Left ventricle myocardium inferior (tissue), 1 donor: ENCODE results near the gene OPCML. TPM values are rescaled to one million over a fixed set of nuclear protein-coding genes. Genes with fewer than 3 reads are reported as not detected.

ENCODE experiments used
- DNase-seq: peaks from one replicate; pipeline ENCODE4 v3.0.0-alpha.2; 2020
- H3K27ac ChIP-seq: fragments of 200-600 bp; replicated peaks from 2 replicates; pipeline ENCODE4 v1.8.0; 2021
- H3K27me3 ChIP-seq: fragments of 200-600 bp; 2 replicates; pipeline ENCODE4 v1.8.0; 2021; ENCODE audit warnings: low read depth
- H3K36me3 ChIP-seq: fragments of 200-600 bp; 2 replicates; pipeline ENCODE4 v1.8.0; 2021
- H3K4me1 ChIP-seq: fragments of 200-600 bp; 2 replicates; pipeline ENCODE4 v1.8.0; 2021
- H3K4me3 ChIP-seq: fragments of 200-600 bp; 2 replicates; pipeline ENCODE4 v1.8.0; 2021; ENCODE audit warnings: mild to moderate bottlenecking, moderate library complexity
- H3K9me3 ChIP-seq: fragments of 200-600 bp; replicated peaks from 2 replicates; pipeline ENCODE4 v1.8.0; 2021
- intact Hi-C: fragments of 100-400 bp; cut with micrococcal nuclease; formaldehyde crosslinking; loops from one replicate; pipeline ENCODE4 v1.11.0; 2022
- total RNA-seq: library from RNA; stranded (reverse); fragmentation: NEBNext Ultra II Directional; extraction: Animal tissue kit (Norgen Biotek cat#: 25700); gene quantifications from one replicate; pipeline ENCODE4 v1.2.1, GENCODE V29; 2021
- TF ChIP-seq, protein P1 (sequence below): fragments of 200-600 bp; IDR thresholded peaks from 2 replicates; pipeline ENCODE4 v1.8.0; 2021; ENCODE audit warnings: antibody characterized with exemption, mild to moderate bottlenecking, borderline replicate concordance
- donor health status: DM: no; HTN: yes; CAD: no; lungs with severe emphysema.

OPCML gene
- total RNA-seq, 1 donor from 2014 or later, result 0.63 TPM

DNA sequence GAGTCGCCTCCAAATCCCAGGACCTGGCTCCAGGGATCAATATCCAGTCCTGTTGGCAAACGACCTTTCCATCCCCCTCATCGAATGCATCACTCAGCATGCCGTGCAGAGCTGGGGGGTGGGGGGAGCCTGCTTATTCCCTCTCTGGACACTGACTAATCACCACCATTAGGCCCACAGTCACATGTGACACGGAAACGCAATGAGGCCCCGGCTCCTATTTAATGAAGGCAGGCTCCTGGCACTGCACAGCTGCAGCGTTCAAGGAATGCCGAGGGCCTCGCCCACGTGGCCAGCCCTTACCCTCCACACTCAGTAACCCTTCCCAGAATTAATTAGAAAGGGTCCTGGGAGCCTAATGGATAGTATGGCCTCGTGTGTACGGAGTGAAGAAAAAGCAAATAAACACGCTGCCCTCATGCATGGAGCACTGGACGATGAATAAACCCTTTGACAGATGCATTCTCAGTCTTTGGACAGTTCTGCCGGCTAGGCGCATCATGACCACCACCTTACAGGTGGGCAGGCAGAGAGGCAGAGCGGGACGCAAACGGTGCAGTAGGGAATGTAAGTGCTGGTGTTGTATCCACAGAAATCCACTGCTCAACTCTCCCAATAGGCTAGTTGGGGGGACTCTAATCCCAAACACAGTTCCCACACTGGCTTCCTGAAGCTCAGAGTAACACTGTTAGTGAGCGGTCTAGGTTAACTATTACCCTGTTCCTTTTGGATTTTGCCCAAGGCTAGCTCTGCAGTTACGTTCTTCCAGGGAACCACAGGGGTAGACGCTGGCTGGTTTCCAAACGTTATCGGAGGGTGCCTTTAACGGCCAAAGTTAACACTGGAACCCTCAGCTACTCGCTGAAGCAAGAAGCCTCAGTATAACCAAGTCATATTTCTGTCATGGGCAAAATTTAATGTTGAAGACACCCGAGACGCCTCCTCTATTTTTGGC lies 490.1 kb downstream of the OPCML start:
- Histone ChIP-seq H3K4me1 (no peaks in the 10 kb centered on the region), H3K9me3 (no peaks in the 10 kb centered on the region)

DNA sequence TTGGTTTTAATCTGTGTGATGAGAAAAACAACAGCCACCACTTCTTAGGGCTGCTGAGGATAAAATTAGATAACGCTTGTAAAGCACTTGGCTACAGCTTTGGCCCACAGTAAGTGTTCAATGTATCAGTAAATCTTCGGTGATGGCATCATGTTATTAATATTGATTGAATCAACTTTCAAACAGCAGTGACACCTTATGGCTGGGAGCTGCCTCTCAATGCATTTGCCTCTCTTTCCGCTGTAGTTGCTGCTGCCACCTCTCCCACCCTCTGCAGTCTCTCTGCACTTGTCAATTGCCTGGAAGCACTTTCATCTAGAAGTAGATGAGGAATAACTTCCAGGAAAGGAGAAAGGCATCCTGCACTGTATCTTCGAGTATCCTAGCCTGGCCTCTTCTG lies 491.1 kb downstream of the OPCML start:
- H3K27me3 ChIP-seq, result peaks cover 94% of the 10 kb centered on the region
- H3K9me3 ChIP-seq, result no peaks in the 10 kb centered on the region
- DNase-seq, result no peak
- intact Hi-C loops, result no loop called here
- TF ChIP-seq, protein P1, sequence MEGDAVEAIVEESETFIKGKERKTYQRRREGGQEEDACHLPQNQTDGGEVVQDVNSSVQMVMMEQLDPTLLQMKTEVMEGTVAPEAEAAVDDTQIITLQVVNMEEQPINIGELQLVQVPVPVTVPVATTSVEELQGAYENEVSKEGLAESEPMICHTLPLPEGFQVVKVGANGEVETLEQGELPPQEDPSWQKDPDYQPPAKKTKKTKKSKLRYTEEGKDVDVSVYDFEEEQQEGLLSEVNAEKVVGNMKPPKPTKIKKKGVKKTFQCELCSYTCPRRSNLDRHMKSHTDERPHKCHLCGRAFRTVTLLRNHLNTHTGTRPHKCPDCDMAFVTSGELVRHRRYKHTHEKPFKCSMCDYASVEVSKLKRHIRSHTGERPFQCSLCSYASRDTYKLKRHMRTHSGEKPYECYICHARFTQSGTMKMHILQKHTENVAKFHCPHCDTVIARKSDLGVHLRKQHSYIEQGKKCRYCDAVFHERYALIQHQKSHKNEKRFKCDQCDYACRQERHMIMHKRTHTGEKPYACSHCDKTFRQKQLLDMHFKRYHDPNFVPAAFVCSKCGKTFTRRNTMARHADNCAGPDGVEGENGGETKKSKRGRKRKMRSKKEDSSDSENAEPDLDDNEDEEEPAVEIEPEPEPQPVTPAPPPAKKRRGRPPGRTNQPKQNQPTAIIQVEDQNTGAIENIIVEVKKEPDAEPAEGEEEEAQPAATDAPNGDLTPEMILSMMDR, result no peak
- no peak overlapping the region for H3K27ac ChIP-seq
- H3K36me3 ChIP-seq, result no peaks in the 10 kb centered on the region
- no peak overlapping the region for H3K4me3 ChIP-seq
- no peaks in the 10 kb centered on the region for H3K4me1 ChIP-seq

More for the DNA sequence above, 490.1 kb downstream of the OPCML start:
- no peak for DNase-seq
- Histone ChIP-seq H3K27ac (no peak overlapping the region), H3K27me3 (peaks cover 100% of the 10 kb centered on the region), H3K36me3 (no peaks in the 10 kb centered on the region), H3K4me3 (no peak overlapping the region)
- TF ChIP-seq, protein P1, result no peak
- intact Hi-C loops, result no loop called here

DNA sequence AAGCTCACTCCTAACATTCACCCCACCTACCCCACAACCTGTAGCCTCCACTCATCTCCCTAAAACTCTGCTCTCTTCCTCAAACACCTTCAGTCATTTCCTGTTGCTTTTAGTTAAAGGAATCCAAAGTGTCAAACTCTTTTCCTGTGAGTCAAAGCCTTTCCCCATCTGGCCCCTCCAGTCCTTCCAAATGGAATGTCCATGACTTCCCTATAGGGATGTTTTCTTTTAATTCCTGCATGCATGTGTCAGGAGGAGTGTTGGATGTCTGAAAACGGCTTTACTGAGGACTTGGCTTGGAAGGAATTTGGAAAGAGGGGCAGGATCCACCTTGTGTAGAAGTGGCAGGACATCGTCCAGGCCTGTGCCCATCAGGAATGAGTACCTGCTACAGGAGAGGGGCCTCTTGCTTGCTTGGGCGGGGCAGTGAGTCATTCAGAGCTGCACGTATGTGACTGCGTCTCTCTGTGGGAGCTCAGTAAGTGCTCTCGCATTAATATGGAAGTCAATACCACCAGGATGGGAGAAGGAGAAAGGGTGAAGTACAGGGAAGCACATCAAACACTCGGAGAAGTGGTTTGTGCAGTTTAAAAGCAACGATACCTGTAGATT lies 491.9 kb downstream of the OPCML start:
- Histone ChIP-seq H3K4me3 (no peak overlapping the region), H3K27me3 (peaks cover 91% of the 10 kb centered on the region), H3K9me3 (no peaks in the 10 kb centered on the region), H3K27ac (no peak overlapping the region), H3K36me3 (no peaks in the 10 kb centered on the region), H3K4me1 (no peaks in the 10 kb centered on the region)
- intact Hi-C loops, result no loop called here
- TF ChIP-seq, protein P1, result no peak
- DNase-seq, result no peak

DNA sequence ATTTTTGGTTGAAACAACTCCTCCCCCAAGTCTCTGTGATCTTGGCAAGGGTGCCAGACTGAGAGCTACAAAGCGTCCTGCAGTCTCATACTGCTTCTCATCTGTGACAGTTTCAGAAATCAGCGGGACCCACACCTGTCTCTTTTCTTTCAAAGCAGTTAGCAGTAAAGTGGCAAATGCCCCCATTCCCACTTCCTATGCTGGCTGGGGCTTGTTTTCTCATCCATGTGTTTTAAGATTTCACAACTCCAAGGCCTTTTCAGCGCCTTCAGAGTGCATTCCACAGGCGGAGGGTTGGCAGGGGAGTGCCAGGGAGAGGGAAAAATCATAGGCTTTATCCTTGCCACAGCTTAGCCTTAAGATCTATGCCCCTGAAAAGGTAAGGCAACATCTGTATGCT lies 493.5 kb downstream of the OPCML start:
- no peaks in the 10 kb centered on the region for H3K36me3 ChIP-seq
- H3K9me3 ChIP-seq, result no peaks in the 10 kb centered on the region
- H3K27ac ChIP-seq, result no peak overlapping the region
- DNase-seq, result no peak
- H3K4me1 ChIP-seq, result no peaks in the 10 kb centered on the region
- H3K27me3 ChIP-seq, result peaks cover 87% of the 10 kb centered on the region
- no peak overlapping the region for H3K4me3 ChIP-seq
- TF ChIP-seq, protein P1, result no peak
- intact Hi-C loops, result no loop called here

DNA sequence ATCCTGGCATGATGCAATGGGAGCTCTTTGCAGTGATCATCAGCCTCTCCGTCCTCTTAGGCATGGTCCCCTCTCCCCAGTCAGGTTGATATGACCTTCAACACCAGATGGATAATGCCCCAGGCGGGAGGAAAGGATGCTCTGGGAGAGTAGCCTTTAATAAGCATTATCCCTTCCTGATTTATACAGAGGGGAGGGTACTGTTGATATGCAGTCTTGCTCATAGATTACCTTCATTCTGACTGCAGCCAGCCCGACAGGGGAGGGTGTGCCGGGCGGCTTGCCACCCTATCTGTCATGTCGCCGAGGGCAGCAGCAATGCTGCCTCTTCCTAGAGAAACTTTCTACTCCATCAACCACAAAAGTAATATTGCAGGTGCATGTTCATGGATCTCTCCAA lies 497.4 kb downstream of the OPCML start:
- no peaks in the 10 kb centered on the region for H3K4me1 ChIP-seq
- TF ChIP-seq, protein P1, result no peak
- intact Hi-C loops, result no loop called here
- H3K27ac ChIP-seq, result no peak overlapping the region
- no peaks in the 10 kb centered on the region for H3K9me3 ChIP-seq
- no peaks in the 10 kb centered on the region for H3K36me3 ChIP-seq
- peaks cover 67% of the 10 kb centered on the region for H3K27me3 ChIP-seq
- no peak overlapping the region for H3K4me3 ChIP-seq
- no peak for DNase-seq
